GM21619 (cell line): Measurements from ENCODE around the gene RNASEL.

ENCODE experiments used
- ATAC-seq: cut with Tn5 transposase; IDR thresholded peaks from one replicate; pipeline ENCODE4 v1.9.1; 2021; ENCODE audit not compliant: unreplicated experiment

Gene RNASEL

DNA sequence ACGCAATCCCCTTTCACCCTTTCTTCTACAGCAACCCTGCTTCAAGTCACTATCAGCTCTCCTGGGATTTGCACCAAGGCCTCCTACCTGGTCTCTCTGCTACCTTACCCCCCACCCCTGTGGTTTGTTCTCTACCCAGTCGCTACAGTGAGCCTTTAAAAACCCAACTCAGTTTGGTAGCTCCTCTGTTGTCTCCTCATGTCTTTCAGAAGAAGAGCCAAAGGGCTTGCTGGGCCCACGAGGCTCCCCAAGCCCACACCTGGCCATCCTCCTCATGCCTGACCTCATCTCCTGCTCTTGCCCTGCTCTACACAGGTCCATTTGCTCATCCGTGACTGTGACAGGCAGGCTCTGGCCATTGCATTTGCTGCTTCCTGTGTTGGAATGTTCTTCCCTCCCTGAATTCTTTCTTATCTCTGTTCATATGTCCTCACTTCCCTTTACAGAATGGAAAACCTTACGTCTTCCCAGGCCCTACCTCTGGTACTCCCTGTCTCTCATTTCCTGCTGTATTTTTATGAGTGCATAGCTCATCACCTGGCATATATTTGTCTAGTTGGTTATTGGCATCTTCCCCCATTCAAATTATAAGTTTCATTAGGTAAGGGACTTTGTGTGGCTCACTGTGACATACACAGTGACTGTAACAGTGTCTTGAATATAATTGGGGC is 11.8 kb upstream of the RNASEL start:
- ATAC-seq = no peak

DNA sequence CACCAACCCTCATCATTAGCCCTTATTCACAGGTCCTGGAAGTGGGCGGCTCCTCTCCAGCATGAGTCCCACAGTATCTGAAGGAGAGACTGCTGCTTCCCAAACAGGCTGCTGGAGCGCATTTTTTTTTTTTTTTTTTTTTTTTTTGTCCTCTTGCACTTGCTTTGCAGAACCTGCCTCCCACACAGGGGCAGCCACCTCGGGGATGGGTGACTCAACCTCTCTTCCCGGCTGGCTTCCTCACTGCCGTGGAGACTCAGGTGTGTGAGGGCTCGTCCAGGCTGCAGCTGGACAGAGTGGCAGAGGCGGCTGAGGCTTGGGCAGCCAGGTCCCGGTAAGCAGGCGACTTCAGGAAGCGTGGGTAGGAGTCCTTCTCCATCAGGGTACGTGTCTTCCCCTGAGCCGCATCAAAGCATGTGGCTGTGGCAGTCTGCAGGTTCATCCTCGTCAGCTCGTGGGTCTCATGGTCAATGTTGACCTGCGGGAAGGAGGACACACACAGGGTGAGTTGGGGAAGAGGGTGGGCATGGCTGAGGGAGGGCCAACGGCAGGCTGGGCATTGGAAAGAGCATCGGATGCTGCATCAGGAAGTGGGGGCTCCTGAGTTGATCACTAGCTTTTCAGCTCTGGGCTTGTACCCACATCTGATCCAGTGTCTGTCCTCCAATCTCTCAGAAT is 11.1 kb upstream of the RNASEL start:
- no peak for ATAC-seq

DNA sequence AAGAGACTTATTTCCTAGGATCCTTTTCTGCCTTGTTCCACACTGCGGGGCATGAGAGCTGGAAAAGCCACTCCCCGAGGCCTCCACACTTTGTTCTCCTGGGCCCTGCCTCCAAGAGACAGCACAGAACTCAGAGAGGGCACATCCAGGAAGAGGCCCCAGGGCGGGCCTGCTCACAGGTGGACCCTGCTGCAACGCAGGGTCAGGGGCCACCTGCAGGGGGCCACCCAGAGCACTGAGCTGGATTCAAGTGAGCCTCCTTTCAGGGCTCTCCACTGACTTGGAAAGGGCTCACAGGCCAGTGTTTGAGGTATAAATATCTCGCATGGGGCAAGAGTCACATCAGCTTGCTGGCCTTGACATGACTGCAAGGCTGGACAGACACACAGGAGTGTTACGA is 10.3 kb upstream of the RNASEL start:
- ATAC-seq = no peak

DNA sequence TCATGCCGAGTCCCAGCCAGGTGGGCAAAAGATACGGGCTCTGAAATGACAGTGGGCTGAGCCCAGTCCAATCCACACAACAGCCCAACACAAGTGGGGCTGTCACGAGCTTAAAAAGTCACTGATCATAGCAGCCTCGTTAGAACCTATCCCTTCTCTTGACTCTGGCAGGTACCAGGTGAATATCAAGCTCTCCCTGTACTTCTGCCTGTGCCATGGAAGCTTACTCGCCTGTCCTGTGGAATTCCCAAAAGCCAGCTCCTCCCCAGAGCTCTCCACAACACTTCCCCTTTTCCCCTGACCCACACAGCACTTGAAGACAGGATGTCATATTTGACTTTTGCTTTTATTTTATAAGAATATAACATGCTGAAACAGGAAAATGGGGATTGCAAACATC is 9.2 kb upstream of the RNASEL start:
- no peak for ATAC-seq

DNA sequence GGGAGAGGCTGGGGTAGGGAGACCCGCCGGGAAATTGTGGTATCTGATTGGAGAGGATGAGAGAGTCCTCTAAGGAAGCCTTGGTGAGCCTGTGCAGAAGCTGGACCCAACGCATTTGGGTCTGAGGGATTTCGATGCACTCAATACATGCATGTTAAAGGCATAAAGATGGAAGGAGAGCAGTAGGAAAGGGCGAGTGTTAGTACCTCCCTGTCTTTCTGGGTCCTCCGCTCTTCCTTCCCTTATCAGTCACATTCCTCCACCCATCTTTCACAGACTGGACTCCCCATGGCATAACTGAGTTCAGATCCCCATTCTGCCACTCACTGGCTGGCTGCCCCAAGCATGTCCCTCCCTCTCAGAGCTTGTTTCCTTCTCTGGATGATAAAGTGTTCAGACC is 7.9 kb upstream of the RNASEL start:
- ATAC-seq = no peak

DNA sequence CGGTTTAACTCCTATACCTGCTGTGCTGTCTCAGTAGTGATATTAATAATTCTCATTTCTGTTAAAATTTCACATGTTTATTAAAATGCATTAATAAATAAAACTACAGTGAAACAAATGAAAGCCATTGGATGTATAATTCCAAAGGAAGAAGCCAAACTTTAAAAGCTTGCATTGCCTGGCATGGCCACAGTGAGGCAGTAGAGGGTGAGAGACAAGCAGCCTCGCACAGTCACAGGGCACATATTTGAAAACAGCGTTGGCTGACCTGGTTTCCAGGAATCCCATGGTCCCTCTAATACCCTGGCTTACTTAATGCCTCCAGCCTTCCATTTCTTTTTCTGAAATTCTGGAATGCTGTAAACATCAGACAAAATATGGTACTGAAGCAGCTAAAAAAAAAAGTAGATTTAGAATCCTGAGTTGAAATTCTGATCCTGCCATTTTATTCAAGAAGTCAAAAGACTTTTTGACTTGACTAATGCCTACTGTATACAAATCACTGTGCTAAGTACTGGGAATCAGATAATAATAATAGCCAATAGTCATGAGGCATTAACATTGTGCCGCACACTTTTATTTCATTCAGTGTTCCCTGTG is 6.7 kb upstream of the RNASEL start:
- ATAC-seq = no peak

DNA sequence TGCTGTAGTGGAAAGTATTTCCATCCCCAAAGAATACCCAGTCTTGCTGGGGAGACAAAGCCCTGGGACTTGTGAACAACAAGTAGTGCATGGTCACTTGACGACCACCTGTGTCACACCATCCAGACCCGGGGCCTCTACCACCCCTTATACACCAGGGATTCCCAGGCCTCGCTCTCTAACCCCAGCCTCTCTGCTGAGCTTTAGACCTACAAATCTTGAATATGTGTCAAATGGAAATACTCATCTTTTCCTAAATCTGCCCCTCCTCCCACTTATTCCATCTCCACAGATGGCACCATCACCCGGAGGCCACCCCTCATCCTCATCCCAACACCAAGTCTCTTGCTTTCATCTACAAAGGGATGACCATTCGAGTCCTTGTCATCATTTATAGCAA is 875 bp upstream of the RNASEL start:
- ATAC-seq = no peak

DNA sequence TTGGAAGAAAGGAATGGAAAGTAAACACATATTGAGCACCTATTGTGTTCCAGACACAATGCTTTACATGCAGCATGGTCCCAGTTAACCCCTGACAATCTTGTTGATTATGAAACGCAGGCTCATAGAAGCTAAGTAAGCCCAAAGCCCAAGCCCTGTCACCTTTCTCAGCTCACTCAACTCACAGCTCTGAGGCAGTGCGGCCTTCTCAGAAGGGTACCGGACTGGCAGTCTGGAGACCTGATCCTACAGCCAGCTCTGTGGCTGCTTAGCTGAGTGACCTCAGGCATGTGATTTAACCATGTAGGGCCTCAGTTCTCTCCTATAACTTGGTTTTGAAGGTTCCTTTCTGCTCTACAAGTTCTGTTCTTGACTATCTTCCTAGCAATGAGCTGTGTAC is 464 bp upstream of the RNASEL start:
- no peak for ATAC-seq

DNA sequence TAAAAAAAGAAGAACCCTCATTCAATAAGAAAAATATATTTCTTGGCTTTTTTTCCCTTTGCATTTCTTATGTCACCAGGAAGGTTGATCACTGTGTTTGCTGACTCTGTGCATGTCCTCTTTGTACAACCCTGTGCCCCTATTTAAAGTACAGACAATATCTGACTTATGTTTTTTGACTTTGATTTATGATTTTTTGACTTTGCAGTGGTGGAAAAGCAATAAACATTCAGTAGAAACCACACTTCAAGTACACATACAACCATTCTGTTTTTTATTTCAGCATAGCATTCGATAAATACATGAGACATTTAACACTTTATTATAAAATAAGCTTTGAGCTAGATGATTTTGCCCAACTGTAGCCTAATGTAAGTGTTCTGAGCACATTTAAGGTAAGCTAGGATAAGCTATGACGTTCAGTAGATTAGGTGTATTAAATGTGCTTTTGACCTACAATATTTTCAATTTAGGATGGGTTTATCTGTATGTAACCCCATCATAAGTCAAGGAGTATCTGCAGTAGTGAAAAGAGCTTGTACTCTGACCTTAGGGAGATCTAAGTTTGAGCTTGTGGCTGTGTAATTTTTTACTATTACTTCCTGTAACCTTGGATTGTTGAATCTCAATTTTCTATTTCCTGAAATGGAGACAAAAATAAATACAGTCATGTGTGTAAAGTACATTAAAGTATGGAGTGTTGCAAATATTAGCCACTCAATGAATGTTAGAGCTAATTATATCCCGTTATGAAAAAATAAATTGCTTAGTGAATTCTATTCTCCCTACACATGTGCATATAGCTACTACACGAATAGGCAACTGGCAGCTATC is 1.2 kb downstream of the RNASEL start:
- ATAC-seq = peak; percentile 16

DNA sequence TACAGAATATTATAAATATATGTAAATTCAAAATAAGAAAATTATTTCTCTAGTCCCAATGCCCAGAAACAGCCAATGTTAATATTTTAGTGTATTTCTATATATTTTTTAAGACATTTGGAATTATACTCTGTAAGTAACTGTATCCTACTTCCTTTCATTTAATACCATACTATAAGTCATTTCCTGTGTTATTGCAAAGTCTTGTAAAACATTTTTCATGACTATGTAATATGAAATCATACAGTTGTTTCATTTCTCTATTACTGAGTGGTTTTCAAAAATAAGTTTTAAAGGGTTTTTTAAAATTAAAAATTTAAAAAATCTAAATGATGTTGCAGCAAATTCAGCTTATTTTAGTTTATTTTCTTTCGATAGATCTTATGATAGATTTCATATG is 2.0 kb downstream of the RNASEL start:
- ATAC-seq = no peak

DNA sequence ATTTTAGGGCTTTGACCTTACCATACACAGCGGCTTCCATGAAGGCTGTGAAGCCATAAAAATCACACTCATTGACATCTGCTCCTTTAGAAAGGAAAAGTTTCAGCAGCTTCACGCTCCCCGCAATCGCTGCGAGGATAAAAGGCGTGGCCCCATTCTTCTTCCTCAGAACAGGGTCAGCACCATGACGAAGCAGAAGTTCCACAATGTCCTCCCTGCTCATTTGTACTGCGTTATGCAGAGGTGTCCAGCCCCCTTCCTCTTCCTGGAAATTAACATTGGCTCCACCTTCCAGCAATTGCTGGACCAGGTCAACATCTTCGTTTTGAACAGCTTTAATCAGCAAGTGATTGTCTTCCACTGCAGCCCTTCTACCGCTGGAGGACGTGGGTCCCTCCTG is 2.7 kb downstream of the RNASEL start:
- no peak for ATAC-seq

DNA sequence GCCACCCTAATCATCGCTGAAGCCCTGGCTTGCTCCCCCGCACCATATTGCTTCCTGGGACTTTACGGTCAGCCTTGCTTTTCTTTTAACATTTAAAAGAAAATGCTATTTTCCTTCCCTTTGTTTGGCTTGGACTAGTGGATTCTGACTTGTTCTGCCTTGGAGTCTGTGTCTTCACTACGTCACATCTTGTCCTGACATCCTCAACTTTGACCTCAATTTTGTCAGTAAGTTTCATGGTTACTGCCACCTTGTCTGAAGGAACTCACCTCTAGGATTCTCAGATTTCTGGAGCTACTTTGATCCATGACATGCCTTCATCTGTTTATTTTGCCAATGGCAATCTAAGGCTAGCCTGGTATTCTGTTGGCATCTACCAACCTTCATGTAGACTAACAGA is 4.3 kb downstream of the RNASEL start:
- ATAC-seq = no peak

DNA sequence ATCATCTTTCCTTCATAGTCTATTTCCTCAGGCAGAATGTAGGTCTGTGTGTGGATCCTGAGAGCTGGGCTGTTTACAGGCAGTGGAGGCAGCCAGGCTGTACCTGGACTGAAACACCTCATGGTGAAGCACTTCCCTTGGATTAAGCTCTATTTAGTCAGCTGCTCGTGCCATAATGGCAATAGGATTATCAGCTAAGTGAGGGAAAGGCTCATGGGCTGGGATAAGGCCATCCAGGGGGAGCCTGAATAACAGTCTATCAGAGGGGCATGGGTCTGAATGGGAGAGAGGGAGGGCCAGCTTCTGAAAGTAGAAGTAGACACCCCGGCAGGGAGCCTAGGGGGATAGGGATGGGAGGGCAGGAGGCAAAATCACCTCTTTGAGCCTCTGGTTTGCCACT is 8.3 kb downstream of the RNASEL start:
- no peak for ATAC-seq

DNA sequence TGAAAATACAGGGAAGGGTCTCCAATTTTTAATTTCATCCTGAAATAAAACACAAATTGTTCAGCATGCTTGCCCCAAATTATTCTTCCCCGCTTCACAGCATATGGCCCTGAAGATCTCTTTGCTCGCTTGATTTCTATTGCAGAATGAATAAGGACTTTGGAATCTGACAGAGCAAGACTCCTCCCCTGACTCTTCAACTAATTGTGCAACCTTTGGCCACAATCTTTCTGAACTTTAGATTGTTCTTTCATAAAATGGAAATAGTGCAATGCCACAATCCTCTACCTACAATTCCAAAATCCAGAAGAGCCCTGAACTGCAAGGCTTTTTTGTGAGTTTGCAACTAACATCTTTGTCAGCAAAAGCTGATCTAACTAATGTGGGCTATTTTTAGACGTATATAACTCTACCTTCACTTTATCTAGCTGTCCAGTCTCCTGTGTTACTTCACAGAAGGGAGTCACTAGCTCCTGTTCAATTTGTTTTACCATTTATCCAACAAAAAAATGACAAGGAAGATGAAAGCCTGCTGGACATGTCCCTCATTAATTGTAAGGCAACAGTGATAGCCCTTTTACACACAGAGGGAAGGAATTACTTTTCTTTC is 13.4 kb downstream of the RNASEL start:
- no peak for ATAC-seq

DNA sequence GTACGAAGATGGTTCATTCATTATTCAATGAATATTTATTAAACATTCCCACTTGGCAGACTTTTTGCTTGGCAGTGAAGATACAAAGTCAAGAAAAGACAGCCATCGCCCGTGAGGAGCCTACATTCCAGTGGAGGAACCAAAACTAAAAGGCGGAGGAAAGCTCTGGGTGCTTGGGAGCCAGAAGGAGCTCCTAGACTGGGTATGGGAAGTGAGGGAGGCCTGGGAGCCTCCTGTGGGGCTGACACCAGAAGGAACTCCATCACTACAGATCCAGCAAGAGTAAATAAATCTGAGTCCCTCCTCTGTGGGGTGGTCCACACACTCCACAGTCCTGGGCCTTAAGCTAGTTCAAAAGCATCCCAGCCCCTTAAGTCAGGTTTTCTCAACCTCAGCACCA is 14.9 kb downstream of the RNASEL start:
- no peak for ATAC-seq

DNA sequence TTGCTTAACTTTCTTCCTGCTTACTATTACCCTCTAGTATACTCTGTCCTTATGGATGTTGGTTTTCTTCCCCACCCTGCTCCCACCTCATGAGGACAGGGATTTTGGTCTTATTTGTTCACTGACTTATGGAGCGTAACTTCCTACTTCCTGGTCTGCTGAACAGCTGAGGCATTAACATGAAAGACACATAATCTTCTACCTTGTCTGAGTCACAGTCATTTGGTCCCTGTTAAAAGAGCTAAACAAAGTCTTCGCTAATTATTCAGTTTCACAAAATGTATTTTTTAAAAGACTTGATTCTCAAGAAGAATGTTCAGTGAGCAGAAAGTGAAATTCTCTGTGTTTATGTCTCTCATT is 18.5 kb downstream of the RNASEL start:
- no peak for ATAC-seq

DNA sequence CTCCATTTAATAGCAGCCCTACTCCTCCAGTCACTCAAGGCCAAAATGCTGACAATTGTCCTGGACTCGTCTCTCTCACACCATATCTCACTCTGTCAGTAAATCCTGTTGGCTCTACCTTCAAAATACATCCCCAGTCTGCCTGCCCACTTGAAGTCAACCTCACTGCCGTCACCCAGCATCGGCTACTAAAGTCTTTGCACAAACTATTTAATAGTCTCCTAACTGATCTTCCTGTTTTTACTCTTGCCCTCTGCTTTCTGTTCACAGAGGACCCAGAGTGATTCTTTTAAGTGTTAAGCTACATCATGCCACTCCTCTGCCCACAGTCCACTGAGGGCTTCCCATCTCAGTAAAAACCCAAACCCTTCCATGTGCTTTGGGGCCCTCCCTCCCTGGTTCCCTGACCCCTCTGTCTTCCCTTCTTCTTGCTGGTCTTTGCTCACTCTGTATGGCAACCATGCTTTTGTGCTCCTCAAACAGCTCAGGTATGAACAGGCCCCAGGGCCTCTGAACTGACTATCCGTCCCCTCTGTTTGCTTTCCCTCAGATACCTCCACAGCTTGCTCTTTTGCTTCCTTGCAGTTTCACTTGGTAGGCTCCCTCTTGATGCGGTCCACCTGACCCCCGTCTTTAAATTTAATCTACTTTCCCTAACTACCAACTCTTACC is 19.0 kb downstream of the RNASEL start:
- ATAC-seq = no peak

DNA sequence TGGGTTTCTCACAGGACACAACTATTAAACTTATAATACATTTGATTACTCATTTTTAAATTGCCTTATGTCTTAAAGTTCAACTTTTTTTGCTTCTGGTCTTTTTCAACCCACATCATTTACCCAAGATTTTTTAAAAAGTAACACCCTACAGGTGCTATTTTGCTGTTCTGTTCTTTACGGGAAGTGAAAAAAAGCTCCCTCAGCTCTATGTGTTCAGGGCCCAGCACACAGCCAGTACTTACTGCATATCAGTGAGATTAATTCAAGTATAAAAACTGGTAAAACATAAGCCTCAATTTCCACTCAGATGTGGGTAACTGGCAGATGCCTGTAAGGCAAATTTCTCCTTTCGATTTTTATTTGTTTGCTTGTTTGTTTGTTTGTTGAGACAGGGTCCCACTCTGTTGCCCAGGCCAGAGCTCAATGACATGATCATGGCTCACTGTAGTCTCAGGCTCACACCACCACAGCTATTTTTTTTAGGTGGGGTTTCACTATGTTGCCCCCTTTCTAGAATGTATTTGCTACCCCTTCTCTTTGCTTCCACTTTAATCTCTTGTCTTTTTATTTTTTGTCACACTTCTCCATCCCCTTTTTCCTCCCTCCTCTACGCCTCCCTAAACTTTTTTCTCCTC is 20.3 kb downstream of the RNASEL start:
- no peak for ATAC-seq

DNA sequence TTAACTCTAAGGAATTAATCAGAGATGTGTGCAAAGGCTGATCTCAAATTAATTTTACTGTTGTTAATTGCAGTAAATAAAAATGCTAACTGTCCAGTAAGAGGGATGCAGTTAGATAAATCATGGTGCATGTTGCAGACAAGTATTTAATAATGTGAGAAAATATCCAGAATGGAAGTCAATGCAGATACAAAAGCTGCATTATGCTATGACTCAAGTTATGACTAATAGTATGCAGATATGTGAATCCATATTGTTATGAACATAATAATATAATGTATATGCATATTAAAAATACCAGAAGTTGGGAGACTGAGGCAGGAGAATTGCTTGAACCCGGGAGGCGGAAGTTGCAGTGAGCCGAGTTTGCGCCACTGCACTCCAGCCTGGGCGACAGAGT is 21.4 kb downstream of the RNASEL start:
- no peak for ATAC-seq

DNA sequence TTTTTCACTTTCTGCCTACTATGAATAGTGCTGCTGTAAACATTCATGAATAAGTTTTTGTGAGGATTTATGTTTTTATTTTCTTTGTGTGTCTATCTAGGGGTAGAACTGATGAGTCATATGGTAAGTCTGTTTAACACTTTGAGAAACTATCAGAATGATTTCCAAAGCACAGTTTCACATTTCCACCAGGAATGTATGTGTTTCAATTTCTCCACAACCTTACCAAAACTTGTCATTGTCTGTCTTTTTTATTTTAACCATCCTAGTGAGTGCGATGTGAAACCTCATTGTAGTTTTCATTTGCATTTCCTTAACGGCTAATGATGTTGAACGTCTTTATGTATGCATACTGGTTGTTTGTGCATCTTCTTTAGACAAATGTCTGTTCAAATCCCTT is 23.5 kb downstream of the RNASEL start:
- ATAC-seq = no peak
